HCT116 (cell line): ENCODE results near the gene NDUFB10. TPM values are rescaled to one million over a fixed set of nuclear protein-coding genes. Genes with fewer than 3 reads are reported as not detected.

Source experiments
- ATAC-seq: fragments of 200-7000 bp; cut with Tn5 transposase; 2 replicates; pipeline ENCODE4 v1.9.1; 2020; ENCODE audit warnings: mild to moderate bottlenecking, moderate library complexity
- BruUV-seq: library from RNA; stranded (reverse); fragments of 400-500 nt; replicated peaks from 2 replicates; lab custom pipeline; 2021; lab: Mats Ljungman, UMichigan
- CTCF ChIA-PET: fragments of 300-600 bp; sonication (Branson Sonifier 250); formaldehyde crosslinking; loops from one replicate; lab custom pipeline; 2021; ENCODE audit warnings: antibody characterized with exemption; lab: Charles Lee
- POLR2A ChIA-PET: fragments of 300-600, 350-600 bp; sonication (Branson Sonifier 250); formaldehyde crosslinking; loops from one replicate; lab custom pipeline; 2021; ENCODE audit warnings: antibody characterized with exemption; lab: Charles Lee
- RAD21 ChIA-PET, 2 experiments: fragments of 300-600 bp; sonication (Branson Sonifier 250); formaldehyde crosslinking; loops; one replicate each; lab custom pipeline; 2023; ENCODE audit warnings: low total read pairs in 2 of 2; ENCODE audit not compliant: uncharacterized antibody in 2 of 2, unreplicated experiment in 2 of 2, low non-redundant PET in 1 of 2; lab: Charles Lee
- DNase-seq: peaks from one replicate; pipeline ENCODE4 v3.0.0-alpha.2; 2010; ENCODE audit warnings: low read depth, low spot score
- H2AFZ ChIP-seq: fragments of 200-600 bp; shearing (Covaris generic), sonication (generic); 2 replicates; pipeline ENCODE4 v1.6.1; 2017; ENCODE audit warnings: low read depth, mixed run types, mixed read lengths, antibody characterized with exemption, low read length; ENCODE audit not compliant: poor library complexity, severe bottlenecking
- H3K27ac ChIP-seq: 2 replicates; pipeline ENCODE4 v1.5.1; 2012; ENCODE audit warnings: low read depth, low read length
- H3K27me3 ChIP-seq: fragments of 200-600 bp; sonication (generic); 2 replicates; pipeline ENCODE4 v1.6.1; 2016; ENCODE audit warnings: mixed run types, low read length, mixed read lengths; ENCODE audit not compliant: insufficient read depth
- H3K36me3 ChIP-seq, 2 experiments: fragments of 200-500 bp in 1 of 2; fragments of 200-600 bp in 1 of 2; sonication (Bioruptor generic) in 1 of 2; sonication (generic) in 1 of 2; 2 replicates each; pipeline versions ENCODE4 v1.5.1 to v1.6.1; 2014 to 2016; ENCODE audit warnings: low read length in 2 of 2, inconsistent platforms in 1 of 2, mixed read lengths in 1 of 2, mixed run types in 1 of 2; ENCODE audit not compliant: insufficient read depth in 2 of 2, control insufficient read depth in 1 of 2
- H3K4me1 ChIP-seq, 2 experiments: fragments of 200-600 bp in 1 of 2; sonication (generic) in 1 of 2; 2 replicates each; pipeline versions ENCODE4 v1.5.1 to v1.6.1; 2012 to 2017; ENCODE audit warnings: low read length in 2 of 2, inconsistent platforms in 1 of 2, mild to moderate bottlenecking in 1 of 2, mixed read lengths in 1 of 2, mixed run types in 1 of 2, moderate library complexity in 1 of 2; ENCODE audit not compliant: insufficient read depth in 2 of 2, control insufficient read depth in 1 of 2
- H3K4me2 ChIP-seq: fragments of 200-600 bp; sonication (generic); 2 replicates; pipeline ENCODE4 v1.6.1; 2017; ENCODE audit warnings: mixed run types, low read length, mixed read lengths
- H3K4me3 ChIP-seq, 2 experiments: fragments of 200-600 bp in 1 of 2; sonication (generic) in 1 of 2; replicated peaks in 1 of 2; 2 replicates each; pipeline ENCODE4 v1.5.1; 2011 to 2016; ENCODE audit warnings: low read length in 2 of 2, control low read depth in 1 of 2, low read depth in 1 of 2, mild to moderate bottlenecking in 1 of 2, mixed read lengths in 1 of 2, mixed run types in 1 of 2
- H3K79me2 ChIP-seq: fragments of 200-600 bp; sonication (generic); 2 replicates; pipeline ENCODE4 v1.6.1; 2017; ENCODE audit warnings: mild to moderate bottlenecking, mixed run types, low read length, moderate library complexity, mixed read lengths; ENCODE audit not compliant: insufficient read depth
- H3K9ac ChIP-seq: fragments of 200-600 bp; sonication (generic); 2 replicates; pipeline ENCODE4 v1.6.1; 2016; ENCODE audit warnings: low read length, mixed read lengths
- H3K9me2 ChIP-seq: fragments of 200-600 bp; sonication (generic), shearing (Covaris generic); 2 replicates; pipeline ENCODE4 v1.6.1; 2017; ENCODE audit warnings: mixed run types, mild to moderate bottlenecking, moderate library complexity; ENCODE audit not compliant: insufficient read depth
- H3K9me3 ChIP-seq, 2 experiments: fragments of 200-500 bp in 1 of 2; fragments of 200-600 bp in 1 of 2; sonication (Bioruptor generic) in 1 of 2; sonication (generic) in 1 of 2; 2 replicates each; pipeline ENCODE4 v1.6.1; 2014 to 2017; ENCODE audit warnings: low read length in 2 of 2, mixed read lengths in 2 of 2, inconsistent platforms in 1 of 2, low read depth in 1 of 2, mild to moderate bottlenecking in 1 of 2, mixed run types in 1 of 2, moderate library complexity in 1 of 2; ENCODE audit not compliant: control insufficient read depth in 1 of 2, insufficient read depth in 1 of 2
- H4K20me1 ChIP-seq: fragments of 200-600 bp; sonication (generic), shearing (Covaris generic); 2 replicates; pipeline ENCODE4 v1.6.1; 2017; ENCODE audit warnings: mixed run types, mild to moderate bottlenecking, moderate library complexity; ENCODE audit not compliant: insufficient read depth
- CEBPB ChIP-seq: IDR thresholded peaks from 2 replicates; pipeline ENCODE4 v1.6.1; 2012; ENCODE audit warnings: low read depth
- ELF1 ChIP-seq: IDR thresholded peaks from 2 replicates; pipeline ENCODE4 v1.6.1; 2012; ENCODE audit warnings: low read depth, borderline replicate concordance
- EZH2 ChIP-seq: fragments of 200-600 bp; sonication (generic); IDR thresholded peaks from 2 replicates; pipeline ENCODE4 v1.6.1; 2017; ENCODE audit warnings: antibody characterized with exemption, mixed run types
- JUND ChIP-seq: IDR thresholded peaks from 2 replicates; pipeline ENCODE4 v1.6.1; 2012
- POLR2AphosphoS5 ChIP-seq: IDR thresholded peaks from 2 replicates; pipeline ENCODE4 v1.6.1; 2011; ENCODE audit warnings: mild to moderate bottlenecking, low read depth, low read length, moderate library complexity
- RAD21 ChIP-seq: IDR thresholded peaks from 2 replicates; pipeline ENCODE4 v1.6.1; 2012; ENCODE audit warnings: low read depth, mild to moderate bottlenecking
- SIN3A ChIP-seq: IDR thresholded peaks from 2 replicates; pipeline ENCODE4 v1.6.1; 2012; ENCODE audit warnings: low read depth
- SP1 ChIP-seq: IDR thresholded peaks from 2 replicates; pipeline ENCODE4 v1.6.1; 2012; ENCODE audit warnings: low read depth
- TCF7L2 ChIP-seq: IDR thresholded peaks from 2 replicates; pipeline ENCODE4 v1.7.0; 2011; ENCODE audit warnings: borderline replicate concordance, inconsistent platforms; ENCODE audit not compliant: insufficient read depth, insufficient read length; ENCODE audit errors: extremely low read depth
- YY1 ChIP-seq: IDR thresholded peaks from 2 replicates; pipeline ENCODE4 v1.6.1; 2011; ENCODE audit warnings: low read length, low read depth, moderate library complexity, mild to moderate bottlenecking; ENCODE audit not compliant: insufficient replicate concordance; ENCODE audit errors: extremely low read depth
- ZFX ChIP-seq: fragments of 450-650 bp; IDR thresholded peaks from 2 replicates; pipeline ENCODE4 v1.6.1; 2017
- intact Hi-C: fragments of 100-400 bp; cut with micrococcal nuclease; formaldehyde crosslinking; loops from 2 replicates; pipeline ENCODE4 v1.10.0; 2022
- total RNA-seq: library from RNA; stranded (reverse); gene quantifications from one replicate; pipeline ENCODE4 v1.2.1, GENCODE V29; 2021; ENCODE audit not compliant: unreplicated experiment
- TF ChIP-seq, protein P1 (sequence below): IDR thresholded peaks from 2 replicates; pipeline ENCODE4 v1.6.1; 2012
- TF ChIP-seq, protein P2 (sequence below): IDR thresholded peaks from 2 replicates; pipeline ENCODE4 v1.6.1; 2012; ENCODE audit warnings: low read depth
- TF ChIP-seq, protein P3 (sequence below), 3 experiments: fragments of 200-600 bp in 1 of 3; sonication (generic) in 1 of 3; IDR thresholded peaks in 2 of 3; conservative IDR thresholded peaks in 1 of 3; 2 replicates each; pipeline ENCODE4 v1.5.1; 2012 to 2017; ENCODE audit warnings: low read depth in 2 of 3, low read length in 2 of 3, antibody characterized with exemption in 1 of 3, borderline replicate concordance in 1 of 3, control low read depth in 1 of 3, mild to moderate bottlenecking in 1 of 3, mixed read lengths in 1 of 3, mixed run types in 1 of 3, moderate library complexity in 1 of 3; ENCODE audit not compliant: insufficient read depth in 1 of 3

NDUFB10 gene
- total RNA-seq, 1 experiment from 2014 or later = 273 TPM

DNA sequence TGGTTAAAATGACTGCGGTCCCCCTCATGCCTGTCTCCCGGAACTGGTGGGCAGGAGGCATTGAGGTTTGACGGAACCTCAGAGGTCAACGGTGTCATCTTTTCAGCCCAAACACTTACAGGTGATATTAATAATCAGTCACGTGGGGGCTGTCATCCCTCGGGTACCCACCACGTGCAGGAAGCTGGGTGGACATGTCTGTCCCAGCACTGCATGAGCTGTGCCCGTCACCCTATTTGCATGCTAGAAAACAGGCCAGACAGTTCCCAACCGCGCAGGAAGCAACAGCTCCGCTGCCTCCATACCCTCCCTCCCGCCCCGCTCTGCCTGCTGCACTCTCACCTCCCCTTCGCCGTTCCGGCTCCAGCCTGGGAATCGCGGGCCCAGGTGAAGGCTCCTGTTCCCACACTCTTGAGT lies 31.8 kb downstream of the NDUFB10 start:
- intact Hi-C loops = no loop called here
- ChIA-PET CTCF (interaction anchor here (1.6 kb wide), 1 partner anchor 13 kb away, joined by 9 read pairs; no protein-coding TSS in a partner anchor), POLR2A (no interaction called here), RAD21 (no interaction called here)
- Histone ChIP-seq H3K79me2 (peaks cover under 1% of the 10 kb centered on the region; the same call in 1 of the 2 replicates), H3K4me2 (peak overlapping the region; percentile 67), H3K9ac (no peak overlapping the region), H3K27me3 (no peaks in the 10 kb centered on the region), H3K4me3 (no peak overlapping the region), H4K20me1 (no peaks in the 10 kb centered on the region), H2AFZ (no peak overlapping the region), H3K36me3 (peaks cover under 1 to 9% of the 10 kb centered on the region in 2 experiments; a peak in 2 of 4 replicates), H3K9me2 (no peaks in the 10 kb centered on the region), H3K9me3 (no peaks in the 10 kb centered on the region), H3K4me1 (peaks cover 11 to 34% of the 10 kb centered on the region in 2 experiments; a peak in 3 of 4 replicates), H3K27ac (peak overlapping the region; percentile 65; the same call in 1 of the 2 replicates)
- TF ChIP-seq RAD21 (no peak), YY1 (no peak)
- TF ChIP-seq, protein P1, sequence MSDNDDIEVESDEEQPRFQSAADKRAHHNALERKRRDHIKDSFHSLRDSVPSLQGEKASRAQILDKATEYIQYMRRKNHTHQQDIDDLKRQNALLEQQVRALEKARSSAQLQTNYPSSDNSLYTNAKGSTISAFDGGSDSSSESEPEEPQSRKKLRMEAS = no peak
- DNase-seq (no peak), ATAC-seq (no peak)
- no TSS peak for BruUV-seq

DNA sequence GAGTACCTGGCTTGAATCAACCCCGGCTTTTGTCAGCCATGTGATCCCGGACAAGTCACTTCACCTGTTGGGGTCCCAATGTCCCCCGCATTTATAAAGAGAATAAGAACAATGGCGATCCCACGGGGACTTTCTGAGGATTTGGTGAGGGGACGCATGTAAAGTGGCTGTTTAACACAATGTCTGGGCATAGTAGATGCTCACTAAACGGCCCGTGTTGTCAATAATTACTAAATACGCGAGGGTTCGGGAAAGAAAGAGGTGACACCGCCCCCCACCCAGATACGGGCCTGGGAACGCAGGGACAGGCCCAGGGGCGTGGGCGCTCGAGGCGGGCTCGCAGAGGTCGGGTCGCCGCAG lies 32.2 kb downstream of the NDUFB10 start:
- Histone ChIP-seq H3K27me3 (no peaks in the 10 kb centered on the region), H4K20me1 (no peaks in the 10 kb centered on the region), H3K4me1 (peaks cover 11 to 34% of the 10 kb centered on the region in 2 experiments; a peak in 3 of 4 replicates), H3K27ac (no peak overlapping the region), H3K79me2 (no peaks in the 10 kb centered on the region), H3K9me2 (no peaks in the 10 kb centered on the region), H2AFZ (no peak overlapping the region), H3K36me3 (peaks cover 0 to 5% of the 10 kb centered on the region in 2 experiments; a peak in 1 of 4 replicates), H3K4me3 (no peak overlapping the region), H3K9ac (no peak overlapping the region), H3K9me3 (no peaks in the 10 kb centered on the region), H3K4me2 (peak overlapping the region; percentile 27; the same call in 1 of the 2 replicates)
- ChIA-PET RAD21 (no interaction called here), POLR2A (no interaction called here), CTCF (interaction anchor here (1.6 kb wide), 1 partner anchor 12 kb away, joined by 9 read pairs; no protein-coding TSS in a partner anchor)
- BruUV-seq = no TSS peak
- intact Hi-C loops = no loop called here
- DNase-seq = no peak
- TF ChIP-seq ZFX = no peak
- no peak for TF ChIP-seq SIN3A
- TF ChIP-seq SP1 = no peak
- no peak for TF ChIP-seq EZH2
- TF ChIP-seq JUND = no peak
- TF ChIP-seq, protein P2, sequence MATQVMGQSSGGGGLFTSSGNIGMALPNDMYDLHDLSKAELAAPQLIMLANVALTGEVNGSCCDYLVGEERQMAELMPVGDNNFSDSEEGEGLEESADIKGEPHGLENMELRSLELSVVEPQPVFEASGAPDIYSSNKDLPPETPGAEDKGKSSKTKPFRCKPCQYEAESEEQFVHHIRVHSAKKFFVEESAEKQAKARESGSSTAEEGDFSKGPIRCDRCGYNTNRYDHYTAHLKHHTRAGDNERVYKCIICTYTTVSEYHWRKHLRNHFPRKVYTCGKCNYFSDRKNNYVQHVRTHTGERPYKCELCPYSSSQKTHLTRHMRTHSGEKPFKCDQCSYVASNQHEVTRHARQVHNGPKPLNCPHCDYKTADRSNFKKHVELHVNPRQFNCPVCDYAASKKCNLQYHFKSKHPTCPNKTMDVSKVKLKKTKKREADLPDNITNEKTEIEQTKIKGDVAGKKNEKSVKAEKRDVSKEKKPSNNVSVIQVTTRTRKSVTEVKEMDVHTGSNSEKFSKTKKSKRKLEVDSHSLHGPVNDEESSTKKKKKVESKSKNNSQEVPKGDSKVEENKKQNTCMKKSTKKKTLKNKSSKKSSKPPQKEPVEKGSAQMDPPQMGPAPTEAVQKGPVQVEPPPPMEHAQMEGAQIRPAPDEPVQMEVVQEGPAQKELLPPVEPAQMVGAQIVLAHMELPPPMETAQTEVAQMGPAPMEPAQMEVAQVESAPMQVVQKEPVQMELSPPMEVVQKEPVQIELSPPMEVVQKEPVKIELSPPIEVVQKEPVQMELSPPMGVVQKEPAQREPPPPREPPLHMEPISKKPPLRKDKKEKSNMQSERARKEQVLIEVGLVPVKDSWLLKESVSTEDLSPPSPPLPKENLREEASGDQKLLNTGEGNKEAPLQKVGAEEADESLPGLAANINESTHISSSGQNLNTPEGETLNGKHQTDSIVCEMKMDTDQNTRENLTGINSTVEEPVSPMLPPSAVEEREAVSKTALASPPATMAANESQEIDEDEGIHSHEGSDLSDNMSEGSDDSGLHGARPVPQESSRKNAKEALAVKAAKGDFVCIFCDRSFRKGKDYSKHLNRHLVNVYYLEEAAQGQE = no peak
- TF ChIP-seq, protein P3, sequence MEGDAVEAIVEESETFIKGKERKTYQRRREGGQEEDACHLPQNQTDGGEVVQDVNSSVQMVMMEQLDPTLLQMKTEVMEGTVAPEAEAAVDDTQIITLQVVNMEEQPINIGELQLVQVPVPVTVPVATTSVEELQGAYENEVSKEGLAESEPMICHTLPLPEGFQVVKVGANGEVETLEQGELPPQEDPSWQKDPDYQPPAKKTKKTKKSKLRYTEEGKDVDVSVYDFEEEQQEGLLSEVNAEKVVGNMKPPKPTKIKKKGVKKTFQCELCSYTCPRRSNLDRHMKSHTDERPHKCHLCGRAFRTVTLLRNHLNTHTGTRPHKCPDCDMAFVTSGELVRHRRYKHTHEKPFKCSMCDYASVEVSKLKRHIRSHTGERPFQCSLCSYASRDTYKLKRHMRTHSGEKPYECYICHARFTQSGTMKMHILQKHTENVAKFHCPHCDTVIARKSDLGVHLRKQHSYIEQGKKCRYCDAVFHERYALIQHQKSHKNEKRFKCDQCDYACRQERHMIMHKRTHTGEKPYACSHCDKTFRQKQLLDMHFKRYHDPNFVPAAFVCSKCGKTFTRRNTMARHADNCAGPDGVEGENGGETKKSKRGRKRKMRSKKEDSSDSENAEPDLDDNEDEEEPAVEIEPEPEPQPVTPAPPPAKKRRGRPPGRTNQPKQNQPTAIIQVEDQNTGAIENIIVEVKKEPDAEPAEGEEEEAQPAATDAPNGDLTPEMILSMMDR (IDR thresholded peaks at IDR 0.05 in 2 of 3, conservative IDR thresholded peaks at IDR 0.05 in 1 of 3; ENCODE audit: borderline replicate concordance in 1 of 3, insufficient read depth in 1 of 3, low read depth in 2 of 3, low read length in 2 of 3) = no peak
- no peak for TF ChIP-seq ELF1
- TF ChIP-seq CEBPB = no peak
- TF ChIP-seq POLR2AphosphoS5 = no peak
- no peak for TF ChIP-seq TCF7L2
- no peak for ATAC-seq
